ENCODE results near the gene CFAP65. TPM values are rescaled to one million over a fixed set of nuclear protein-coding genes. Genes with fewer than 3 reads are reported as not detected.

The CFAP65 gene
- total RNA-seq, 1 donor from 2014 or later = not detected

DNA sequence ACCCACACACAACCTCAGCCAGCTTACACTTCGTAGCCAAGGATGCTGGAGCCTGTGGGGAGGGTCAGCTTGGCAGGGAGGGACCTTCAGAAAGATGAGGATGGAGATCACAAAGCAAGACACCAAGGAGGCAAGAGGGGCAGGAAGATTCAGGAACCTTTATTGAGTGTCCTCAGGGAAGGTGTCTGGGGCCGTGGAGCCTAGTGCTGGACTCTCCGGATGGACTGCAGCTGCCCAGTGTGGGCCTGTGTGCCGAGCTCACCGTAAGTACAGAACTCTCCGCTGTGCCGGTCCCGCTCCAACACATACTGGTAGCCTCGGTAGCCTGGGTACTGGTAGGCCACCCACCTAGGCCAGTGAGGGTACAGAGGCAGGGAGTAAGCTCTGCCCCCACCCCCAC, 51.3 kb downstream of the CFAP65 start:
- DNase-seq (no peak), ATAC-seq (no peak)
- Histone ChIP-seq H3K36me3 (no peaks in the 10 kb centered on the region), H3K27me3 (peaks cover 99% of the 10 kb centered on the region), H3K4me3 (no peak overlapping the region), H3K4me1 (peaks cover 18% of the 10 kb centered on the region), H3K27ac (no peak overlapping the region), H3K9me3 (no peaks in the 10 kb centered on the region)
- intact Hi-C loops (cut with DNase I) = no loop called here
- TF ChIP-seq, protein P1, sequence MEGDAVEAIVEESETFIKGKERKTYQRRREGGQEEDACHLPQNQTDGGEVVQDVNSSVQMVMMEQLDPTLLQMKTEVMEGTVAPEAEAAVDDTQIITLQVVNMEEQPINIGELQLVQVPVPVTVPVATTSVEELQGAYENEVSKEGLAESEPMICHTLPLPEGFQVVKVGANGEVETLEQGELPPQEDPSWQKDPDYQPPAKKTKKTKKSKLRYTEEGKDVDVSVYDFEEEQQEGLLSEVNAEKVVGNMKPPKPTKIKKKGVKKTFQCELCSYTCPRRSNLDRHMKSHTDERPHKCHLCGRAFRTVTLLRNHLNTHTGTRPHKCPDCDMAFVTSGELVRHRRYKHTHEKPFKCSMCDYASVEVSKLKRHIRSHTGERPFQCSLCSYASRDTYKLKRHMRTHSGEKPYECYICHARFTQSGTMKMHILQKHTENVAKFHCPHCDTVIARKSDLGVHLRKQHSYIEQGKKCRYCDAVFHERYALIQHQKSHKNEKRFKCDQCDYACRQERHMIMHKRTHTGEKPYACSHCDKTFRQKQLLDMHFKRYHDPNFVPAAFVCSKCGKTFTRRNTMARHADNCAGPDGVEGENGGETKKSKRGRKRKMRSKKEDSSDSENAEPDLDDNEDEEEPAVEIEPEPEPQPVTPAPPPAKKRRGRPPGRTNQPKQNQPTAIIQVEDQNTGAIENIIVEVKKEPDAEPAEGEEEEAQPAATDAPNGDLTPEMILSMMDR (IDR thresholded peaks at IDR 0.05) = no peak

DNA sequence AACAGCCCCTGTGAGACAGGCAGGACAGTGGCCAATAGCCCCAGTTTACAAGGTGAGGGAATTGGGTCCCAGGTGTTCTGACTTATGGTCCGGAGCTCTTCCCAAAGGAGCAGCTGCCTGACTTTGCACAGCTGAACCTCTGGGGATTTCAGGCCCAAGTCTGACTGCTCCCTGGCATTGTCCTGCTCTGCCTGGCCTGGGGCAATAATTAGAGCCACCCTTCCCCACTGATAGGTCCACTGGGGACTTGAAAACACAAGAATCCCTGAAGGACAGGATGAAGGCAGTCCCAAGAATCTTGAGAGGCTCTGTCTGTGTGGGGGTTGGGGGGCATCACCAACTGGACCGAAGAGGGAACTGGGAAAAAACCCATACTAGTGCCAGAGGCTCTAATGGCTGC, 52.7 kb downstream of the CFAP65 start:
- no peak for ATAC-seq
- Histone ChIP-seq H3K4me1 (peaks cover 27% of the 10 kb centered on the region), H3K27me3 (peaks cover 99% of the 10 kb centered on the region), H3K36me3 (no peaks in the 10 kb centered on the region), H3K4me3 (no peak overlapping the region), H3K9me3 (no peaks in the 10 kb centered on the region), H3K27ac (no peak overlapping the region)
- DNase-seq = no peak
- TF ChIP-seq, protein P1 (IDR thresholded peaks at IDR 0.05) = no peak
- intact Hi-C loops (cut with DNase I) = no loop called here

DNA sequence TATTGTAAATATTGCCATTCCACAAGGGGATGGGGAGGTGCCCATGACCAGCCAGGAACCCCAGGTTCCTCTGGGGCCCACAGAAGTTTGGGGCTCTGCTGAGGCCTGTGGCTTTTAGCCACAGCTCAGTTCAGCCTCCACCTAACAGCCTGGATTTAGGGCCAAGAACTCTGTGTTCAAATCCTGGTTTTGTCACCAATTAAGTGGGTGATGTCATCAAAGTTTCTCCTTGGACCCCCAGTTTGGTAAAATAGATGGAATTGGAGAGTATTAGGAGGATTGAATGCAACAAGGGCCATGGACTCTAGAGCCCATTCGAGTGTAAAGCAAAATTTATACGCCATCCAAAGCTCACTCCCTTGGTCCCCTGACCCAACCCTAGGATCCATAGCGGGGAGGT, 53.2 kb downstream of the CFAP65 start:
- no peaks in the 10 kb centered on the region for H3K9me3 ChIP-seq
- no peak overlapping the region for H3K27ac ChIP-seq
- no peak for DNase-seq
- peaks cover 99% of the 10 kb centered on the region for H3K27me3 ChIP-seq
- TF ChIP-seq, protein P1 (IDR thresholded peaks at IDR 0.05) = no peak
- H3K4me1 ChIP-seq = peaks cover 23% of the 10 kb centered on the region
- ATAC-seq = no peak
- intact Hi-C loops (cut with DNase I) = no loop called here
- no peaks in the 10 kb centered on the region for H3K36me3 ChIP-seq
- H3K4me3 ChIP-seq = no peak overlapping the region

DNA sequence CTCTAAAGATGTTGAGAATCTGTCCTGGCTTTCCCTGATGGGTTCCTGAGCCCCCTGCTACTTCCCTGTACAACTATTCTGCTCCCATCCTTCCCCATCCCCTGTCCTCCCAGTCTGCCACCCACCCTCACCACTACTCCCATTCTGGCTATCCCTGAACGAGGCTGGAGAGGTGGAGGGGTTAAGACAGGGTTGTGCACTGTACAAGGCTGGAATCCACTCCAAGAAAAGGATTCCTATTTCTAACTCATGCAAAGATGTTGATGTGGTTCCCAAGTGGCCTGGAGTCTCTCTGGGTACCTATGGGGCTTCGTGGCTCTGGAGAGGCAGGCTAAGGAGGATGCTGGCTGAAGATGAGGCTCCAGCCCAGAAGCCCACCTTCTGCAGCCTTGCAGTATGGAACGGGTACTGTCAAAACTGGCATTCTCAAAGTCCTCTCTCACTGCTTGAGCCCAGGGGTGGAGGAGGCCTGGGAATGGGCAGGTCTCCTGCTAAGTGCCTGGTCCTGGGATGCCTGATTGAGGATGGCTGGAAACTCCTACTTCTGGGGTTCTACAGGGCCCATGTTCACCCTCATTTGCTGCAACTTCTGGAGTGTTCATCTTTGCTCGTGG, 55.1 kb downstream of the CFAP65 start:
- Histone ChIP-seq H3K9me3 (no peaks in the 10 kb centered on the region), H3K27ac (no peak overlapping the region), H3K36me3 (no peaks in the 10 kb centered on the region), H3K4me1 (peaks cover 34% of the 10 kb centered on the region), H3K27me3 (peaks cover 99% of the 10 kb centered on the region), H3K4me3 (no peak overlapping the region)
- no peak for DNase-seq
- intact Hi-C loops (cut with DNase I) = no loop called here
- no peak for ATAC-seq
- TF ChIP-seq, protein P1 (IDR thresholded peaks at IDR 0.05) = no peak

DNA sequence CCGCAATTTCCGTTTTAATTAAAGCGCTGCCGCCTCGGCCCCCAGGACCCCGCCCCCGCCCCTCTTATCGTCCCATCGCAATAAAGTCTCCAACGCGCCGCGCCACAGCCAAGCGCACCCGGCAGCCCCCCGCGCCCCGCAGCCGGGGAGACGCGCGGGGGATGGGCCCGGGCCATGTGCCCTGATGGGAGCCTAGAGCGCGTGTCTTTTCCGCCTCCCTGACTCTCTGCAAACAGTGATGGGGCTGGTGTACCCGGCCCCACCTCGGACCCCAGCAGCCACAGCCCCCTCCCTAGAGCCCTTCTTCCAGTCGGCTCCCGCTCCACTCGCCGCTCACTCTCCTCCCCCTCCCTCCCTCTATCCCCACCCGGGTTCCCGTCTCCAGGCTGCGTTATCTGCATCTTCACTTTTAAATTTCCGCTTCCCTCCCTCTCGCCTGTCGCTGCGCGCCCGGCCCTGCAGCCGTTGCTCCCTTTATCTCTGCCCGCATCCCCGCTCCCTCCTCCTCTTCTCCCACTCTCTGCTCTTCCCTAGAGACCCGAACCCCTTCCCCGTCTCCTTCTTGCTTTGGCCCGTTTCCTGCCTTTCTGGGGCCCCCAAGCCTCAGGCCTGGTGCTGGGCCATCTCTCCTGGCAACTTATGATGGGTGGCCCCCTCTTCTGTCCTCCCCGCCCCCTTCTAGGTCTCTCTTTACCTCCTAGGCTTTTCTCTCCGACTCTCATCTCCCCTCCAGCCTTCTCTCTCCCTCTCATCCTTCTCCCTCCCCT, 55.8 kb downstream of the CFAP65 start:
- H3K4me3 ChIP-seq = no peak overlapping the region

More for the DNA sequence above, 55.8 kb downstream of the CFAP65 start:
- intact Hi-C loops (cut with DNase I) = no loop called here
- ATAC-seq (no peak), DNase-seq (no peak)
- TF ChIP-seq, protein P1 (IDR thresholded peaks at IDR 0.05) = no peak
- Histone ChIP-seq H3K27ac (no peak overlapping the region), H3K9me3 (no peaks in the 10 kb centered on the region), H3K36me3 (no peaks in the 10 kb centered on the region), H3K27me3 (peaks cover 99% of the 10 kb centered on the region), H3K4me1 (peaks cover 40% of the 10 kb centered on the region)

Data from upper lobe of right lung (tissue), 1 donor.